Naive B cell (primary cell): ENCODE data around the gene LHFPL4. TPM values are rescaled to one million over a fixed set of nuclear protein-coding genes. Genes with fewer than 3 reads are reported as not detected.
A peak's percentile ranks its signal among the peaks of the same experiment; 100 is the strongest.
"Not testable (repeated sequence)": the region's sequence is repeated elsewhere in the genome, so short reads cannot be mapped to it uniquely, and the experiment has no call there.

ENCODE experiments used
- ATAC-seq, 2 donors: fragments of 150-1000 bp; cut with Tn5 transposase; 2 replicates each; pipeline ENCODE4 v1.10.0; 2021; ENCODE audit warnings: low read depth in 2 of 2, mild to moderate bottlenecking in 2 of 2, moderate library complexity in 2 of 2
- DNase-seq: peaks from one replicate; pipeline ENCODE4 v3.0.0; 2022
- H3K27ac Mint-ChIP-seq, 6 donors: one replicate each; pipeline ENCODE4 v1.8.0; 2020 to 2022; ENCODE audit warnings: mild to moderate bottlenecking in 6 of 6, mixed read lengths in 6 of 6, moderate library complexity in 5 of 6, inconsistent platforms in 2 of 6
- H3K27me3 Mint-ChIP-seq, 3 donors: one replicate each; pipeline ENCODE4 v1.8.0; 2021 to 2022; ENCODE audit warnings: mixed read lengths in 3 of 3, mild to moderate bottlenecking in 1 of 3
- H3K36me3 Mint-ChIP-seq, 2 donors: one replicate each; pipeline ENCODE4 v1.8.0; 2020 to 2022; ENCODE audit warnings: mixed read lengths in 2 of 2, inconsistent platforms in 1 of 2, mild to moderate bottlenecking in 1 of 2
- H3K4me1 Mint-ChIP-seq, 3 donors: one replicate each; pipeline ENCODE4 v1.8.0; 2020 to 2022; ENCODE audit warnings: mixed read lengths in 3 of 3, inconsistent platforms in 1 of 3, mild to moderate bottlenecking in 1 of 3, moderate library complexity in 1 of 3
- H3K4me3 Mint-ChIP-seq, 8 donors: one replicate each; pipeline ENCODE4 v1.8.0; 2020 to 2022; ENCODE audit warnings: mild to moderate bottlenecking in 8 of 8, mixed read lengths in 8 of 8, moderate library complexity in 8 of 8, inconsistent platforms in 2 of 8
- H3K9me3 Mint-ChIP-seq, 7 donors: one replicate each; pipeline ENCODE4 v1.8.0; 2020 to 2022; ENCODE audit warnings: mixed read lengths in 7 of 7, mild to moderate bottlenecking in 5 of 7, inconsistent platforms in 2 of 7, moderate library complexity in 1 of 7
- polyA plus RNA-seq, 6 donors: library from polyadenylated mRNA; unstranded; fragments of 300-500 nt; fragmentation: Illumina TruSeq; gene quantifications; one replicate each; pipeline ENCODE4 v1.2.3, GENCODE V29; 2021; ENCODE audit warnings: low read depth in 6 of 6

Gene LHFPL4
- polyA plus RNA-seq, 6 donors from 2014 or later: 0.06 to 0.30 (median 0.21) TPM; not detected in 2

- ATAC-seq (no peak), DNase-seq (no peak)
- Mint-ChIP-seq H3K36me3 (no peaks in the 10 kb centered on the region), H3K4me3 (no peak overlapping the region), H3K4me1 (no peaks in the 10 kb centered on the region), H3K27me3 (peaks cover 13 to 26% (median 19%) of the 10 kb centered on the region in 3 donors), H3K27ac (no peak overlapping the region), H3K9me3 (peaks cover 0 to 44% (median 21%) of the 10 kb centered on the region in 7 donors)
Observed at GRCh38 chr3:9569054-9569453, 15.4 kb upstream of the LHFPL4 start.

- Mint-ChIP-seq H3K36me3 (peaks cover 0 to 5% of the 10 kb centered on the region in 2 donors), H3K4me1 (no peaks in the 10 kb centered on the region), H3K9me3 (peaks cover 4 to 42% (median 21%) of the 10 kb centered on the region in 7 donors), H3K4me3 (no peak overlapping the region), H3K27ac (no peak overlapping the region), H3K27me3 (peaks cover 15 to 26% (median 19%) of the 10 kb centered on the region in 3 donors)
- no peak for ATAC-seq
- no peak for DNase-seq
Observed at GRCh38 chr3:9565316-9565715, 11.7 kb upstream of the LHFPL4 start.

- peaks cover 15 to 24% (median 17%) of the 10 kb centered on the region in 3 donors for H3K27me3 Mint-ChIP-seq
- no peak overlapping the region for H3K4me3 Mint-ChIP-seq
- H3K36me3 Mint-ChIP-seq: peaks cover 0 to 5% of the 10 kb centered on the region in 2 donors
- no peak overlapping the region for H3K27ac Mint-ChIP-seq
- H3K9me3 Mint-ChIP-seq: peaks cover 7 to 33% (median 24%) of the 10 kb centered on the region in 7 donors
- no peak for ATAC-seq
- no peak for DNase-seq
- no peaks in the 10 kb centered on the region for H3K4me1 Mint-ChIP-seq
Observed at GRCh38 chr3:9563851-9564250, 10.2 kb upstream of the LHFPL4 start.

- peaks cover 30 to 34% (median 31%) of the 10 kb centered on the region in 3 donors for H3K27me3 Mint-ChIP-seq
Observed at GRCh38 chr3:9560056-9560455, 6.4 kb upstream of the LHFPL4 start.

GRCh38 chr3:9553948-9554513 is 409 bp upstream of the LHFPL4 start:
- ATAC-seq: no peak
- no peak overlapping the region for H3K27ac Mint-ChIP-seq
- H3K4me3 Mint-ChIP-seq: peak overlapping the region in 1 of 8 donors; percentile 30
- peaks cover 38 to 65% (median 62%) of the 10 kb centered on the region in 3 donors for H3K27me3 Mint-ChIP-seq
- H3K36me3 Mint-ChIP-seq: peaks cover 5 to 18% of the 10 kb centered on the region in 2 donors
- peaks cover 12 to 16% (median 16%) of the 10 kb centered on the region in 3 donors for H3K4me1 Mint-ChIP-seq
- no peak for DNase-seq
- peaks cover 0 to 9% (median 5%) of the 10 kb centered on the region in 7 donors for H3K9me3 Mint-ChIP-seq

More at GRCh38 chr3:9560056-9560455, 6.4 kb upstream of the LHFPL4 start:
- not testable (repeated sequence) for H3K36me3 Mint-ChIP-seq, DNase-seq, H3K4me1 Mint-ChIP-seq, ATAC-seq, H3K27ac Mint-ChIP-seq, H3K4me3 Mint-ChIP-seq
- H3K9me3 Mint-ChIP-seq: peaks cover 1 to 14% (median 13%) of the 10 kb centered on the region in 7 donors

GRCh38 chr3:9552252-9552999 is 1.2 kb downstream of the LHFPL4 start:
- peaks cover 44 to 77% (median 71%) of the 10 kb centered on the region in 3 donors for H3K27me3 Mint-ChIP-seq
- peak overlapping the region in 1 of 8 donors; percentile 49 for H3K4me3 Mint-ChIP-seq
- no peak overlapping the region for H3K27ac Mint-ChIP-seq
- H3K36me3 Mint-ChIP-seq: peaks cover 5 to 18% of the 10 kb centered on the region in 2 donors
- peaks cover 12 to 16% (median 16%) of the 10 kb centered on the region in 3 donors for H3K4me1 Mint-ChIP-seq
- DNase-seq (no peak), ATAC-seq (no peak)
- peaks cover 0 to 9% (median 2%) of the 10 kb centered on the region in 7 donors for H3K9me3 Mint-ChIP-seq

GRCh38 chr3:9550999-9551398 is 2.6 kb downstream of the LHFPL4 start:
- ATAC-seq (no peak), DNase-seq (no peak)
- Mint-ChIP-seq H3K27me3 (peaks cover 42 to 79% (median 74%) of the 10 kb centered on the region in 3 donors), H3K27ac (no peak overlapping the region), H3K4me3 (no peak overlapping the region), H3K4me1 (peaks cover 12 to 16% (median 16%) of the 10 kb centered on the region in 3 donors), H3K9me3 (peaks cover 0 to 9% (median 2%) of the 10 kb centered on the region in 7 donors), H3K36me3 (peaks cover 5 to 18% of the 10 kb centered on the region in 2 donors)

- Mint-ChIP-seq H3K4me3 (no peak overlapping the region), H3K27me3 (peaks cover 37 to 73% (median 73%) of the 10 kb centered on the region in 3 donors), H3K27ac (no peak overlapping the region), H3K36me3 (peaks cover 5 to 18% of the 10 kb centered on the region in 2 donors), H3K9me3 (peaks cover 0 to 11% (median 3%) of the 10 kb centered on the region in 7 donors), H3K4me1 (peaks cover 12 to 16% (median 16%) of the 10 kb centered on the region in 3 donors)
- DNase-seq (no peak), ATAC-seq (no peak)
Observed at GRCh38 chr3:9549600-9549999, 4.0 kb downstream of the LHFPL4 start.

GRCh38 chr3:9548991-9549390 is 4.6 kb downstream of the LHFPL4 start:
- Mint-ChIP-seq H3K9me3 (peaks cover 0 to 9% (median 4%) of the 10 kb centered on the region in 7 donors), H3K4me3 (no peak overlapping the region), H3K36me3 (peaks cover 5 to 18% of the 10 kb centered on the region in 2 donors), H3K4me1 (peaks cover 12 to 16% (median 16%) of the 10 kb centered on the region in 3 donors), H3K27me3 (peaks cover 36 to 72% (median 69%) of the 10 kb centered on the region in 3 donors), H3K27ac (no peak overlapping the region)
- ATAC-seq (no peak), DNase-seq (no peak)

- ATAC-seq: no peak
- Mint-ChIP-seq H3K9me3 (peaks cover 0 to 8% (median 6%) of the 10 kb centered on the region in 7 donors), H3K27me3 (peaks cover 11 to 31% (median 22%) of the 10 kb centered on the region in 3 donors)
Observed at GRCh38 chr3:9542182-9542581, 11.4 kb downstream of the LHFPL4 start.

GRCh38 chr3:9536212-9536611 is 17.4 kb downstream of the LHFPL4 start:
- H3K9me3 Mint-ChIP-seq: peaks cover 0 to 2% (median 0%) of the 10 kb centered on the region in 7 donors
- no peak overlapping the region for H3K4me3 Mint-ChIP-seq
- ATAC-seq (no peak), DNase-seq (no peak)
- no peak overlapping the region for H3K27ac Mint-ChIP-seq
- H3K4me1 Mint-ChIP-seq: no peaks in the 10 kb centered on the region
- H3K36me3 Mint-ChIP-seq: no peaks in the 10 kb centered on the region
- peaks cover 15 to 24% (median 21%) of the 10 kb centered on the region in 3 donors for H3K27me3 Mint-ChIP-seq

More at GRCh38 chr3:9542182-9542581, 11.4 kb downstream of the LHFPL4 start:
- Mint-ChIP-seq H3K36me3 (no peaks in the 10 kb centered on the region), H3K27ac (no peak overlapping the region), H3K4me3 (no peak overlapping the region), H3K4me1 (no peaks in the 10 kb centered on the region)
- no peak for DNase-seq

GRCh38 chr3:9534429-9534828 is 19.2 kb downstream of the LHFPL4 start:
- ATAC-seq (no peak), DNase-seq (no peak)
- peaks cover 16 to 23% (median 22%) of the 10 kb centered on the region in 3 donors for H3K27me3 Mint-ChIP-seq
- no peaks in the 10 kb centered on the region for H3K4me1 Mint-ChIP-seq
- H3K4me3 Mint-ChIP-seq: no peak overlapping the region
- H3K27ac Mint-ChIP-seq: no peak overlapping the region
- H3K36me3 Mint-ChIP-seq: no peaks in the 10 kb centered on the region
- H3K9me3 Mint-ChIP-seq: no peaks in the 10 kb centered on the region

GRCh38 chr3:9525078-9525477 is 28.5 kb downstream of the LHFPL4 start:
- H3K36me3 Mint-ChIP-seq: no peaks in the 10 kb centered on the region
- H3K4me3 Mint-ChIP-seq: no peak overlapping the region
- no peak for ATAC-seq
- H3K4me1 Mint-ChIP-seq: no peaks in the 10 kb centered on the region
- no peak for DNase-seq
- no peak overlapping the region for H3K27ac Mint-ChIP-seq
- peaks cover 0 to 15% (median 3%) of the 10 kb centered on the region in 7 donors for H3K9me3 Mint-ChIP-seq
- peaks cover 31 to 54% (median 52%) of the 10 kb centered on the region in 3 donors for H3K27me3 Mint-ChIP-seq
